HL-60/S4 treated with phorbol 12-myristate 13-acetate at 8.2 ng/mL for 4 days and 3 days (cell line): Measurements from ENCODE around the gene GARIN5A.

Experiments
- in situ Hi-C: fragments of 300-500 bp; cut with MboI; formaldehyde crosslinking; loops from 2 replicates; pipeline ENCODE4 v1.15.0; 2022; ENCODE audit warnings: low sequenced_read_pairs

Gene GARIN5A

DNA sequence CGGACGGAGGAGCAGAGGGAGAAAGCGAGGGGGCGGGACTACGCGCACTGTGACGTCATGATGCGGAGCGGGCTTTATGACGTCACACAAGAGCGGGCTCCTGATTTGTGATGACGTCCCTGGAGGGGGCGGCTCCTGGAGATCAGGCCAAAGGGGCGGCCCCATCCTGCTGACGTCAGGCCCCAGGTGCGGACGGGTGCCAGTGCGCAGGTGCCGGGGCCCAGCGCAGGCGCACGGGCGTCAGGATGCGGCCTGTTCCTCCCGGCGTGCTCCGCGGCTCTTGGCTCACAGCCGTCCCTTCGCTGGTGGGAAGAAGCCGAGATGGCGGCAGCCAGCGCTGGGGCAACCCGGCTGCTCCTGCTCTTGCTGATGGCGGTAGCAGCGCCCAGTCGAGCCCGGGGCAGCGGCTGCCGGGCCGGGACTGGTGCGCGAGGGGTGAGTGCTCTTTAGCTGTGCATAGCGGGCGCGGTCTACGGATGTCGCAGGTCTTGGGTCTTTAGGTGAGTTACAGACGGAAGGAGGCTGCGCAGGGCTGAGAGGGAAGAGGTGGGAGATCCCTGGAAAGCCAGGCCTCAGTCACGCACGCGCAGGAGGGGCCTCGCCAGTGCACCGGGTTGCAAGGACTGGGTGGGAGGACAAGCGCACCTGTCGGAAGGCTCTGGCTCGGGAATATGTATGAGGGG lies at the start of gene GARIN5A, which contains the start of gene EMC10:
TSS of gene GARIN5A (minus strand) at position 625 of the 683 bp plus-strand sequence. CDS start at position 165, 460 bp downstream.
TSS of gene EMC10 (plus strand) at position 284 of the 683 bp plus-strand sequence. CDS start at position 322, 38 bp downstream.
- in situ Hi-C loops, result no loop called here

DNA sequence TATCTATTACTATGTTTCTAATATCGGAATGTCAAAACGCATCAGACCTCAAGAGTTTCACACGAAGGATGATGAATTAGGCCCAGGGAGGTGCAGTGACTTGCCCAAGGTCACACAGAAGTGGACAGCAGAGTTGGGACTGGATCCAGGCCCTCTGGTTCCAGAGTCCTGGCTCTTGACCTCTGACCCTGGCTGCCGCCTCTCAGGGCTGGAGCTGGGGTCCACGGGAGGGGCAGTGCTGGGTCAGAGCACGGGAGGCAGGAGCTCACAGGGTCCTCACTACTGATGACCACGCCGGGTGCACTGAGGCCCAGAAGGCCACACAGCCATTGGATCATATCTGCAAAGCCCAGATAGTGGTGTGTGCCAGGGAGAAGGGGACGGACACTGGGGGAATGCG lies 46.2 kb upstream of the GARIN5A start:
- in situ Hi-C loops, result no loop called here

- in situ Hi-C loops, result no loop called here
Observed at GRCh38 chr19:50520822-50521465, 44.3 kb upstream of the GARIN5A start.

DNA sequence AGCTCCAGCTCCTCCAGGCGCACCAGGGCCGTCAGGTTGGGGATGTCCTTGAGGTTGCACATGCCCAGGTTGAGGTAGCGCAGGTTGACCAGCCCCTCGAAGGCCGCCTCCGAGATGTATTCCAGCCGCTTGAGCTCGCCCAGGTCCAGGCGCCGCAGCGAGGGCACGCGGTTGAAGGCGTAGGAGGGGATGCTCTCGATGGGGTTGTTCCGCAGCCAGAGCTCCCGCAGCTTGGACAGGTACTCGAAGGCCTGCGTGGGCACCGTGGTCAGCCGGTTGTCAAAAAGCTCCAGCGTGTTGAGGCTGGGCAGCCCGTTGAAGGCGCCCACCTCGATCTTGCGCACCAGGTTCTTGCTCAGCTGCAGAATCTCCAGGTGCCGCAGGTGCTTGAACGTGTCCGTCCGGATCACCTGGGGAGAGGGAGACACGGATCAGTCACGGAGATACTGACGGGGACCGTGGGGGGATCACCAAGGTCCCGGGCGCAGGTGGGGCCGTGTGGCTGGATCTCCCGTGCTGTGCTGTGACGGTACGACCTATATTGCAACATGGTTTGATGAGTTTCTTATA lies 42.4 kb upstream of the GARIN5A start:
- in situ Hi-C loops, result no loop called here

DNA sequence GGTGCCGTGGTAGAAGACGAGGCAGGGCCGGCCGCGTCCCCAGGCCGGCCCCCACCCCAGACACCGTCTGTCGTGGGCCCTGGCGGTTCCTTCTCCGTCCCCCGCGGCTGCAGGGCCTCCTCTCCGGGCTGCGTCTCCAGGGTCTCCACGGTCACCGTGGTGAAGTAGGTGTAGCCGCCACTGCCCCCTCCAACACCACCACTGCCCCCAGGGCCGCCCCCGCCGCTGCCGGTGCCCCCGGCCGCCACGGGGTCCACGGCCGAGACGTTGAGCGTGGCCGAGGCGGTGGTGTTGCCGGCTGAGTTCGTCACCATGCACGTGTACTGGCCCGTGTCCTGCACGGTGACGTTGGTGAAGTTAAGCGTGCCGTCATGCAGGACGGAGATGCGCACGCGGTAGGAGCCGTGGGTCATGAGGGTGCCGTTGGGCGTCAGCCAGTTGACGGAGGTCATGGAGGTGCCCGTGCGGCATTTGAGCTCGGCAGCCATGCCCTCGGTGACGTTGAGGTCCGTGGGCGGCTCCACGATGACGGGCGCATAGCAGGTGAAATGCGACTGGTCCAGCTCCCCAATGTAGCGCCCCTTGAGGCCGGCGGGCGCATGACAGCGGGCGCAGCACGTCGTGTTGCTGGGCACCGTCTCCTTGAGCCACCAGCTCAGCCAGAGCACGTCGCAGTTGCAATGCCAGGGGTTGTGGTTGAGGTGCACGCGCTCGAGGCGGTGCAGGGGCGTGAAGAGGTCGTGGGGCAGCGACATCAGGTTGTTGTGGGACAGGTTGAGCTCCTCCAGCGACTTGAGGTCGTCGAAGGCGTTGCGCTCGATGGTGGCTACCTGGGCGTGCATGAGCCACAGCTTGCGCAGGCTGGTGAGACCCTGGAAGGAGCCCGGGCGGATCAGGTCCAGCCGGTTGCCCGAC lies 41.7 kb upstream of the GARIN5A start:
- in situ Hi-C loops, result no loop called here

GRCh38 chr19:50517704-50518075 lies 41.0 kb upstream of the GARIN5A start:
- in situ Hi-C loops, result no loop called here

DNA sequence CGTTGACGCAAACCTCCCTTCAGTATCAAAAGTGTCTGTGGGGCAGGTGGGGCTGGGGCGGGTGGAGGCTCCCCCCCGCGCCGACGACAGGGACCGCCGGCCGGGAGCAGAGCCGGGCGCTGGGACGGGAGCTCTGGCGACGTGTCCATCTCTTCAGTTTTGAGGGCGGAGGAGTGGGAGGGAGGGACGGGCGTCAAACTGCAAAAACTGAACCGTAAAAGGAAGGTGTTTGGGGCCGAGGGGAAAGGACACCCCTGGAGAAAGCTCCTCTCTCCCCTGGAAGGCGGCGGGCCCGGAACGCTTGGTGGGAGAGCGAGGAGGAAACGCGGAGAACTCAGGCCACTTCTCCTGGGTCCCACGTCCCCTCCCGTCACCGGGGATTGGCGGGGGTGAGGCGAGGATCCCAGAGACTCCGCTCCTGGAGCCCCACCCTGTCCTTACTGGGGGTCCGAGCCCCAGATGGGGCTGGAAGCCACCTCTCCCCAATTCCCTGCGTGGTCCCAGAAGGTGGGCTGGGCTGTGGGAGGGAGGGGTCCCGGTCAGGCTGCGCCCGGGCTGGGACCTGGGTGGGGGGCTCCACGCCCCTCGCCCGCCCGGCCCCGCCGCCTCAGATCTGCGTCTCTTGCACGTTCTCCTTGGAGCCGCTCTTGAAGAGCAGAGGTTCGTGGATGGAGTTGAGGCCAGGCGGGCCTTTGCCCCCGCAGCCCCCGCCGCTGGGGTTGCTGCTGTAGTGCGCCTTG lies 40.5 kb upstream of the GARIN5A start:
- in situ Hi-C loops, result no loop called here

DNA sequence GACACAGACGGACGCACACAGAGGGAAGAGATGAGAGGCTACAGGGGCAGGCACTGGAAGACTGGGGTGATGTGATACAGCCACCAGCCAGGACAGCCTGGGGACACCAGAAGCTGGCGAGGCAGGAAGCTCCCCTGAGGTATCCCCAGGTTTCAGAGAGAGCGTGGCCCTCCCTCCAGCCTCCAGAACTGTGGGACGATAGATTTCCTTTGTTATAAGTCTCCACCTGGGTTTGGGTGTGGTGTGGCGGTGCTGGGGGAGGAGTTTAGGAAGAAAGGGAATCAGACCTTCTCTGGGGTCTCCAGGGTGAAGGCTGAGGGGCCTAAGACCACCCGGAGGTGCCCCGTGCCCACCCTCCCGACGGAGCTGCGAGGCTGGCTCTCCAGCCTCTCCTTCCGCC lies 39.8 kb upstream of the GARIN5A start:
- in situ Hi-C loops, result no loop called here

DNA sequence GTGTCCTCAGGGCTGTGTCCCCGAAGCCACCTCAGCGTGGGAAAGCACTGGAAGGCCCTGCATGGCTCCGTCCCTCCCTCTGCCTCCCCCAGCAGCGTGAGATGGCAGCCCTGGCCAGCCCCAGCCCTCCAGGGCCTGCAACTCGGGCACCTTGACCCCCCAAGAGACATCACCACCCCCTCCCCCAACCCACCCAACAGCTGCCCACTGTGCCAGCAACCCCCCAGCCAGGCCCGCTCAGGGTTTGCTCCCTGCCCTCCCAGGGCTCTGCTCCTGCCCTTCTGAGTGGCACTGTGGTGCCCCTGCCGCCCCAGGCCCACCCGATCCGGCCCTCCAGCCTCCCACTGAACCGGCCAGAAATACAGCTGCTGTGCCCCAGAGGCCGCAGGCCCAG lies 38.5 kb upstream of the GARIN5A start:
- in situ Hi-C loops, result no loop called here

- in situ Hi-C loops, result no loop called here
Observed at GRCh38 chr19:50514346-50515167, 37.9 kb upstream of the GARIN5A start.

- in situ Hi-C loops, result no loop called here
Observed at GRCh38 chr19:50513746-50514345, 37.2 kb upstream of the GARIN5A start, which contains the start of gene ASPDH. ASPDH (minus strand) TSS chr19:50513913; CDS start chr19:50513823, 90 bp downstream.

DNA sequence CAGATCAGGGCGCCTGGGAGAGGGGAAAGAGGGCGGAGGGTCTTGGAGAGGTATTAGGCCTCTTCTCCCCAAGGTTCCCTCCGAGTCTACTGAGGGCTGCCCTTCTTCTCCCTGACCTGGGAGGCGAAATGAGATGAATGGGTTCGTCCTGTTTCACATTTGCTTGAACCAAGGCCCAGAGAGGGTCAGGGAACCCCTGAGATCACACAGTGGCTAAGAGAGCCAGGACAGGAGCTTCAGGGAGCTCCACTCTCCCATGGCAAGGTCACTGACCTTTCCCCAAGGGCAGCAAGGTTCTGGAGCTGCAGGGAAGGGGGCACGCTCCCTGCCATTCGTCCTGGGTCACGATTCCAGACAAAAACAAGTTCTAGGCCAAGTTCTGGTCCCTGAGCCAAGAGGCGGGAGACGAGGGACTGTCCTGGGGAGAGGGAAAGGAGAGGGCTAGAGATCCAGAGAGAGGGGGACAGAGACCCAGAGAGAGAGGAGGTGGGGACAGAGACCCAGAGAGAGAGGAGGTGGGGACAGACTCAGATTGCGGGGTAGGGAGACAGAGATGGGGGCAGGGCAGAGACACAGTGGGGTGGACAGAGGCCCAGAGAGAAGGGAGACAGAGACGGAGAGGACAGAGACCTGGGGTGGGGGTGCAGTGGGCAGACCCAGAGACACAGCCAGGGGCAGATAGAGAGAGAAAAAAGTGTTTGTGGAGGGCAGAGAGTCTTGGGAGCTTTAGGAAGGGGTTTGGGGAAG lies 36.5 kb upstream of the GARIN5A start:
- in situ Hi-C loops, result no loop called here

- in situ Hi-C loops, result no loop called here
Observed at GRCh38 chr19:50512112-50512998, 35.7 kb upstream of the GARIN5A start.

- in situ Hi-C loops, result no loop called here
Observed at GRCh38 chr19:50511069-50511822, 34.6 kb upstream of the GARIN5A start, which contains the start of gene JOSD2. JOSD2 (minus strand) TSS chr19:50511191; CDS start chr19:50510431, 760 bp downstream.

DNA sequence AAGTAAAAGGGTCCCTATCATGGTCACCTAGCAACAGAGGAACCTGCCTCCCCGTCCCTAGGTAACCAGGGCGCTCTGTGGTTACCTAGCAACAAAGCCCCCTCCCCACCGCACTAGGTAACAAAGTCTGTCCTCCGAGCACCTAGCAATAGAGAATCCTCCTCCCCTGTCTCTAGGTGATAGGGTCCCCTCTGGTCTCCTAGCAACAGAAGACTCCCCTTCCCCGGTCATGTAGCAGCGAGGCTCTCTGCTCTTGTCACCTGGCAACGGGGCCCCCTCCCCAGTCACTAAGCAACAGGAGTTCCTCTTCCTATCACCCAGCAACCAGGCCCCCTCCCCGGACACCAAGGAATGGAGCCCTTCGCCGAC lies 34.0 kb upstream of the GARIN5A start:
- in situ Hi-C loops, result no loop called here

DNA sequence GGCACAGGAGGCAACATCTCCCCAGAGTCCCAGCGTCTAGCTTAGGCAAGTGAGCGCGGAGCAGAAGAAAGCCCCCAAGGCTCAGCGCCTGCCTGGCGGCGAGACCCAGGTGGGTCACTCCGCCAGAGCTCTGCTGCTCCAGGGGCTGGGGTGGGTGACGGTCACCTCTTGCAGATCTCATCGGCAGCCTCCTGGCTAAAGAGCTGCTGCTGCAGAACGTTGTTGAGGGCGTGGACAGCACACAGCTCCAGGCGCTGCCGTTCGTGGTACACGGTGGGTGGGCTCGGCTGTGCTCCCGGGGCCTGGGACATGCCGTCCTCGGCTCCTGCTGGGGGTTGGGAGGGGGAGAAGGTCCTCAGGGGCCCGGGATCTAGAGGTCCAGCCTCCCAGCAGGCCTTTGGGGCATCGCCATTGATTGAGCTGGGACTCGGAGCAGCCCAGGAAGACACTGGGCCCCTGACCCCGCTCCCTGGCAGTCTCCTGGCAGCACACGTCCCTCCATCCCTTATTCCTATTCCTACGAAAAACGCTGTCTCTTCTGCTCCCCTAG lies 33.5 kb upstream of the GARIN5A start:
- in situ Hi-C loops, result no loop called here
